ENCODE results near the gene ACP2. TPM values are rescaled to one million over a fixed set of nuclear protein-coding genes. Genes with fewer than 3 reads are reported as not detected.

Gene ACP2
- total RNA-seq = 10 to 100 TPM; 81.7 to 94.4 TPM
- 10 to 100 TPM; 40.3 to 76.9 TPM for polyA plus RNA-seq

- DNase-seq (ENCODE audit: low spot score) = peak; percentile 90
- under 1% methylated on average over 45 of the region's 45 CpGs for WGBS
These were observed at the start of gene ACP2 for GRCh38 chr11:47248664-47249377. ACP2 (minus strand) TSS chr11:47248814; CDS start chr11:47248789, 25 bp downstream.

More at GRCh38 chr11:47248664-47249377, at the start of gene ACP2:
- Histone ChIP-seq H3K9ac (ENCODE audit: low read depth in 1 of 2, low read length in 2 of 2) (peak within 1 kb of the TSS; percentile 82 to 86), H3K27ac (ENCODE audit: low read depth in 1 of 2, low read length in 2 of 2) (peak within 1 kb of the TSS; percentile 95 to 96), H3K4me1 (ENCODE audit: control insufficient read depth in 4 of 4, insufficient read depth in 4 of 4, low read length in 3 of 4) (peaks cover 9 to 57% (median 39%) of the 10 kb centered on the region in 4 donors), H3K4me3 (ENCODE audit: low read depth in 1 of 3, low read length in 3 of 3) (peak within 1 kb of the TSS; percentile 79 to 99 (median 96)), H3K36me3 (ENCODE audit: control insufficient read depth in 4 of 4, insufficient read depth in 3 of 4, low read depth in 1 of 4, low read length in 3 of 4) (peaks cover 0 to 7% (median 1%) of the 10 kb centered on the region in 4 donors), H3K9me3 (ENCODE audit: control insufficient read depth in 4 of 4, low read length in 3 of 4) (no peaks in the 10 kb centered on the region), H3K27me3 (ENCODE audit: control insufficient read depth in 4 of 4, insufficient read depth in 4 of 4, low read length in 3 of 4) (no peaks in the 10 kb centered on the region)
- TF ChIP-seq REST (IDR thresholded peaks at IDR 0.05) = peak; percentile 70
- peak; percentile 63 for TF ChIP-seq MAX (IDR thresholded peaks at IDR 0.05)
- peak; percentile 71 for TF ChIP-seq FOXA2 (IDR thresholded peaks at IDR 0.05)
- TF ChIP-seq SP1 (IDR thresholded peaks at IDR 0.05) = peak; percentile 21
- TF ChIP-seq FOXA1 (IDR thresholded peaks at IDR 0.05) = peak; percentile 36
- peak; percentile 4 for TF ChIP-seq CTCF (IDR thresholded peaks at IDR 0.05; ENCODE audit: low read depth, low read length, missing input control)
- TF ChIP-seq EGR1 (IDR thresholded peaks at IDR 0.05; ENCODE audit: low read depth in 2 of 2) = no peak
- no peak for TF ChIP-seq HNF4G (IDR thresholded peaks at IDR 0.05)
- TF ChIP-seq RXRA (IDR thresholded peaks at IDR 0.05) = peak in 1 of 2 donors; percentile 24
- peak; percentile 22 for TF ChIP-seq ZBTB33 (IDR thresholded peaks at IDR 0.05)
- peak; percentile 69 for TF ChIP-seq TAF1 (conservative IDR thresholded peaks at IDR 0.05)
- no peak for TF ChIP-seq JUND (IDR thresholded peaks at IDR 0.05)
- peak in 1 of 2 donors; percentile 28 for TF ChIP-seq RAD21 (IDR thresholded peaks at IDR 0.05)
- peak; percentile 57 to 66 for TF ChIP-seq HNF4A (conservative IDR thresholded peaks at IDR 0.05)
- TF ChIP-seq NR2F2 (IDR thresholded peaks at IDR 0.05) = peak; percentile 71
- TF ChIP-seq YY1 (IDR thresholded peaks at IDR 0.05) = peak; percentile 100
- TF ChIP-seq GABPA (IDR thresholded peaks at IDR 0.05 in 1 of 2, conservative IDR thresholded peaks at IDR 0.05 in 1 of 2) = peak; percentile 93 to 97
- TF ChIP-seq, protein P1, sequence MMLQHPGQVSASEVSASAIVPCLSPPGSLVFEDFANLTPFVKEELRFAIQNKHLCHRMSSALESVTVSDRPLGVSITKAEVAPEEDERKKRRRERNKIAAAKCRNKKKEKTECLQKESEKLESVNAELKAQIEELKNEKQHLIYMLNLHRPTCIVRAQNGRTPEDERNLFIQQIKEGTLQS (IDR thresholded peaks at IDR 0.05) = no peak
